Measurements from ENCODE around the gene MYO1D. TPM values are rescaled to one million over a fixed set of nuclear protein-coding genes. Genes with fewer than 3 reads are reported as not detected.

MYO1D gene
- total RNA-seq, 1 donor from 2014 or later, result 38.9 TPM

- DNase-seq, result no peak
These were observed 352.9 kb downstream of the MYO1D start for GRCh38 chr17:32523827-32524552.

- peak; percentile 13 for DNase-seq
These were observed 353.8 kb downstream of the MYO1D start for GRCh38 chr17:32523017-32523680.

- no peak for DNase-seq
These were observed 356.1 kb downstream of the MYO1D start for GRCh38 chr17:32520737-32521404.

- no peak for DNase-seq
These were observed 356.7 kb downstream of the MYO1D start for GRCh38 chr17:32520104-32520701.

DNA sequence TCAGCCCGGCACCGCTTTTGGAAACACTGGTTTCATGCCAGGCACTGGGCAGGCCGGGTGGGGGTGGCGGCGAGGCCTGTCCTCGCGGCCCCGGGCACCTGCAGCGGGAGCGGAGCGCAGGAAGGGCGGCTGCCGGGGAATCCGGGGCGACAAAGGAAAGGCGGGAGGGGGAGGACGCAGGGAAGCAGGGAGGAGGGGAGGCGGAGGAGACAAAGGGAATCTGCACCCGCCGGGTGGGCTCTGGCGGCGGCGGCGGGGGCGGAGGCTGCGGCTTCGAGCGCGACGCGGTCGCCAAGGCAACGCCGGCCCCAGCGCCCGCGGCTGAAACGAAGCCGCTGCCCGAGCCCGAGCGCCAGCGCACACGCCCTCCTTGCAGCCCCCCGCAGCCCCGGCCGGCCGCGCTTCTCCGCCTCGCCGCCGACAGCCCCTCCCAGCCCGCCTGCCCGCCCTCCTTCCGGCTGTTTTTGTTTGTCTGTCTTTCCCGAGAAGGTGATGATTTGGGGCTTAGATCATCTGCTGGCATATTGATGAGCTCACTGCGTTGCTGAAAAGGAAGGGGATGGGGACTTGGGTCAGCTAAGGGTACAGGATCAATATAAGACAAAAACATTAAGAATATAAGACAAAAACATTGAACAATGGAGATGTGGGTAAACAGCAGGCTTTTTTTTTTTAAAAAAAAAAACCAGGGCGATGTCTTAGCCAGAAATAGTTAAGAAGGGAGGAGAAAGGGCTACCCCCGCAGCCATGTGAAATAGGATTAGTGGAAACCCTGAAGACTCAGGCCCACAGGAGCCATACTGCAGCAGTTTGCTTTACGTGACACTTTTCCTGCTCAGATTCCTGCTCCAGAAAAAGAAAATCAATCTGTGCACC lies 357.5 kb downstream of the MYO1D start:
- DNase-seq, result peak; percentile 71

DNA sequence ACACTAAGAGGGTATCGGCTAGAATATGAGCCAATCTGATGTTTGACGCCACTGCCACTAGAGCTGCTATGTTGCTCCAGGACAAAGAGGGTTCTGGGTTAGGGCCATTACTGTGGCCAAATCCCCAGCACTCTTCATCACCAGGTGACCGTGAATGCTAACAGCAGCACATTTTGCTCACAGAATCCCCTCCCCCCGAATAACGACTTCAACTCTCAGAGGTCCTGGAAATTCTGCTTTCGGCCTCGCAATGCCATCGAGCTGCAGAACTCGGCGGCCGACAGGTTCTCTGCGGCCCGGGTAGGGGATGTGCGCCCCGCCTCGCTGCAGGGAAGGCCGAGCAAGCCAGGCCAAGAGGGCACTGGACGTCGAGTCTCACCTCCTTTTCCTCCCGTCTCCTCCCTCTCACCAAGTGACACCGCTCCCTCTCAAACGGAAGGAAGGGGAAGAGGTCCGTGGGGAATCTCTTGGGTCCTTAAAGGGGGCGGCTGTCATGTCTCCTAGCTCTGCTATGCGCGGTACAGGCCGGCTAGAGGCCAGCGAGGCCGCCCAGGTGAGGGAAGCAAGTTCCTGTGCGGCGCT lies 358.2 kb downstream of the MYO1D start:
- no peak for DNase-seq

- DNase-seq, result no peak
These were observed 358.9 kb downstream of the MYO1D start for GRCh38 chr17:32517982-32518381.

DNA sequence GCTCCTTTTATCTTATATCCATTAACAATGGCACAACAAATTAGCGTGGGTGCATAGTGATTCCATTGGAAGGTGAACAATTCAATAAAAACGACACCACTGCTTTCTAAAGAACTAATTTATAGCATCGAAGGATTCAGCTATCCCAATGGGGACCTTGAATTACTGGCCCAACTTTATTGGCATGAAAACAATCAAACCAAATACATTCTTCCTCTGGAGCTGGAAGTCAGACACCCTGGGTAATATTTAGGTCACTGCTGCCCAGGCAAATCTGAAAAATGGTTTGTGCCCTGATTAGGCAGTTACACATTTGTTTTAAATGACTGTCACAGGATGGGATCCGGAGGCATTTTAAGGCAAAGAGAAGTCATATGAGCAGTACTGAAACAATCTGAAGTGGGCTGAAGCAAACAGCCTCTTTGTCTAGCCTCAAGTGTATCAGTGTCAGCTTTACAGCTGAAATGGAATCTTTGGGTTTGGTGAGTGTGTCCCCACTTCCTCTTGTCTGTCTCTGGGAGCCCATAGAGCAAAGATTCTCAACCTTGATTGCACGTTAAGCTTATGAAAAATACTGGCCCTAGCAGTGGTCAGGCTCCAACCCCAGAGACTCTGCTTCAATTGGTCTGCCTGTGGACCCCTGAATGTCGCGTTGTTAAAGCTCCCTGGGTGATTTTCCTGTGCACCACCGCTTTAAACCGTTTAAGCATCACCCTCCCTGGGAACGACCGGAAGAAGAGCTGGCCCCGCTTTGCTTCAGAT lies 359.8 kb downstream of the MYO1D start:
- DNase-seq, result no peak

DNA sequence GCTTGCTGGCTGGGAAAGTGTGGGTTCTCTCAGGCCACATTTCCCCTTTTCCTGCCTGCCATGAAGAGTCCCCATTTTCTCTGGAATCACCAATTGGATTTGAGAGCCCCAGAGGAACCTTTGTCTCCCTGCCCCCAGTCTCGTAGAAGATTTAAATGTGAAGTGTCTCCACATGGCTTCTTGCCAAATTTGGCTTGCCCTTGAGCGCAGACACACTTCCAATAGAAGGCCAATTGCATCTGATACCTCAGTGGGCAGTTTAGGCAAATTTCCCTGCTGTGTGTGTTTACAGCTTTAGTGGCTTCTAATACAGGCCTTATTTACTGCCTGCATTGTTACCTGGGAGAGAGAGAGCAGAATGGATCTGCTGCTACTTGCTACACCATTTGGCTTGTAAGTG lies 360.5 kb downstream of the MYO1D start:
- DNase-seq, result no peak

GRCh38 chr17:32515677-32516383 lies 361.1 kb downstream of the MYO1D start:
- peak; percentile 77 for DNase-seq

- no peak for DNase-seq
These were observed 362.3 kb downstream of the MYO1D start for GRCh38 chr17:32514606-32515005.

GRCh38 chr17:32513579-32513978 lies 363.3 kb downstream of the MYO1D start:
- DNase-seq, result no peak

GRCh38 chr17:32512328-32512727 lies 364.6 kb downstream of the MYO1D start:
- no peak for DNase-seq

DNA sequence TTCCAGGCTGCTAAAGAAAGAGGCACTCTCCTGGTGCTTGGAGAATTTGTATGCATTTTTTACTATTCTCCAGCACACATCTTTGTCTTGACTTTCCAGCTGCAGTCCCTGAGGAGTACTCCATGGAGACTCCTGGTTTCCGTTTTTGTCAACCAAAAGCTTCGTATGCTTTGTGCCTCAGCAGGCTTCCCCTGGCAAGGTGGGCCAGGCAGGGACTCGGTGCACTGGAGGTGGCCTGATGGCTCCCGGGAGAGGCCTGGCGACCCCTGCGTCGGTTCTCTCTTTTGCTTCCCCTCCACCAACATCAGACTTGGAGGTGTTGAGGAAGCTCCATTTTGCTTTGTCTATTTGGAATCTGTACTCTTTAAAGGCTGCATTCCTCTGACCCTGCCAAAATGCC lies 366.5 kb downstream of the MYO1D start:
- DNase-seq, result no peak

- DNase-seq, result no peak
These were observed 368.0 kb downstream of the MYO1D start for GRCh38 chr17:32508926-32509325.

DNA sequence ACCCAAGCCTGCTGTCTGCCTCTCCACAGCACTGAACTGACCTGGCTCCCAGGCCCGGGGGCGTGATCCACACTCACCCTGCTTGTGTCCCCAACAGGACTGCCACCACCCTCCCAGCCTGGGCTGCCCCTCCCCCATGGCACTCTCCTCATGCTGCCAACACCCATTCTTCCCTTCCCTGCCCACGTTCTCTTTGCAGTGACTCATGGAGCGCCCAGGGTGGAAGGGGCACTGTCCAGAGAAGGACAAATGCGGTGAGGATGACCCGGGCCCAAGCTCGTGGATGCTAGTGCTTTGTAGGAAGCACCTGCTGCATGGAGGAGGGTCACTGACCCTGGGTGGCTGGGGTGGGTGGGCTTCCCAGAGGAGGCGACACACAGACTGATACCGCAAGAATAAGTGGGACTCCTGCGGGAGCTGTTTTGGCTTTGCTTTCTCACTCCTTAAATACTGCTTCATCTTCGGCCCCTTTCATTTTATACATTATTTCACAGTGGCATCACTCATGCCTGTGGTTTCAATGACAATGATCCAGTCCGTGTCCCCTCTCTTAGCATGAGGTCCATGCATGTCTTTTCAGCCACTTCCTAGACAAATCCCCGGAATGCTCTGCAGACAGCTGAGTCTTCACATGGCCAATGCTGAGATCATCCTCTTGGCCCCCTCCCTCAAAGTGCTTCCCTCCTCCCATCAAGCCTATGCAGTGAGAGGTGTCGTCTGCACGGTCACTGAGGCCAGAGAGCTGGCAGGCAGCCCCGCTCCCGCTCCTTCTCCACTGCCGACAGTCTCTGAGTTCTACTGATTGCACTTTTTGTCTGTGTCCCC lies 372.5 kb downstream of the MYO1D start:
- peak; percentile 44 for DNase-seq

- DNase-seq, result no peak
These were observed 373.4 kb downstream of the MYO1D start for GRCh38 chr17:32503251-32504165.

DNA sequence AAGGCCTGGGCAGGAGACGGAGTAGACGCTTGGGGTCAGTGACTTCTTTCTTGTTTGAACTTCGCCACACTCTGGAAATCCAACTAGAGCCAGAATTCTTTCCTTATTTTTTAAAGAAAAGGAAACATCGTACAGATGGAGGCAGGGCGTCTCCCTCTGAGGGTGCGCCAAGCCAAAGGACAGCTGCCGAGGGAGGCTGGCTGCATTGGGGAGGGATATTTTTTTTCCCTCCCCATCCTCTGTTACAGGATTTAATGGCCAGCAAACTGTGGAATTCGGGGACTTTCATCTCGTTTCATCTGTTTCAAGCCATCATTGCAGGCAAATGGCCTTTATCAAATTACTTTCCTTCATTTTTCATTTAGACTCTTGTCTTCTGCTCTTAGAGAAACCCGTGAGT lies 374.2 kb downstream of the MYO1D start:
- DNase-seq, result no peak
